ENCODE results near the gene PCDHA6. TPM values are rescaled to one million over a fixed set of nuclear protein-coding genes. Genes with fewer than 3 reads are reported as not detected.
"Not testable (repeated sequence)": the region's sequence is repeated elsewhere in the genome, so short reads cannot be mapped to it uniquely, and the experiment has no call there.

PCDHA6 gene
- total RNA-seq, 4 donors from 2014 or later, result 0.29 to 2.4 (median 1.3) TPM

GRCh38 chr5:140868721-140869554 is 41.2 kb downstream of the PCDHA6 start, which contains the start of gene PCDHA11:
Gene PCDHA11, plus strand, starts transcription at chr5:140868957. Its CDS starts 147 bp downstream, at chr5:140869104.
- no peaks in the 10 kb centered on the region for H3K4me1 ChIP-seq
- no peak within 1 kb of the TSS for H3K4me3 ChIP-seq
- H3K27me3 ChIP-seq, result no peaks in the 10 kb centered on the region
- peak in 3 of 4 experiments; percentile 8 to 30 (median 12) for TF ChIP-seq CTCF (IDR thresholded peaks at IDR 0.05)
- no peak for TF ChIP-seq POLR2A (IDR thresholded peaks at IDR 0.05)
- no peaks in the 10 kb centered on the region for H3K36me3 ChIP-seq
- intact Hi-C loops (cut with DNase I; ENCODE audit: low total_unique reads), result no loop called here
- H3K27ac ChIP-seq, result no peak within 1 kb of the TSS
- DNase-seq, result no peak
- no peaks in the 10 kb centered on the region for H3K9me3 ChIP-seq

- no peak overlapping the region for H3K4me3 ChIP-seq
- H3K9me3 ChIP-seq, result no peaks in the 10 kb centered on the region
- TF ChIP-seq POLR2A (IDR thresholded peaks at IDR 0.05), result no peak
- no peak for DNase-seq
- intact Hi-C loops (cut with DNase I; ENCODE audit: low total_unique reads), result no loop called here
- H3K36me3 ChIP-seq, result no peaks in the 10 kb centered on the region
- no peak overlapping the region for H3K27ac ChIP-seq
- no peaks in the 10 kb centered on the region for H3K4me1 ChIP-seq
- H3K27me3 ChIP-seq, result no peaks in the 10 kb centered on the region
Observed at GRCh38 chr5:140869555-140869886, 41.8 kb downstream of the PCDHA6 start.

- Histone ChIP-seq H3K4me1 (no peaks in the 10 kb centered on the region), H3K4me3 (no peak overlapping the region), H3K9me3 (no peaks in the 10 kb centered on the region), H3K36me3 (no peaks in the 10 kb centered on the region), H3K27ac (no peak overlapping the region), H3K27me3 (no peaks in the 10 kb centered on the region)
- intact Hi-C loops (cut with DNase I; ENCODE audit: low total_unique reads), result no loop called here
- TF ChIP-seq CTCF (IDR thresholded peaks at IDR 0.05) (no peak), POLR2A (IDR thresholded peaks at IDR 0.05) (no peak)
- DNase-seq, result no peak
Observed at GRCh38 chr5:140870221-140871201, 42.8 kb downstream of the PCDHA6 start.

- TF ChIP-seq CTCF (IDR thresholded peaks at IDR 0.05) (no peak), POLR2A (IDR thresholded peaks at IDR 0.05) (no peak)
- no peaks in the 10 kb centered on the region for H3K27me3 ChIP-seq
- no peak within 1 kb of the TSS for H3K27ac ChIP-seq
- no peaks in the 10 kb centered on the region for H3K4me1 ChIP-seq
- DNase-seq, result no peak
- no peaks in the 10 kb centered on the region for H3K36me3 ChIP-seq
- H3K9me3 ChIP-seq, result peaks cover 0 to 8% of the 10 kb centered on the region in 2 donors
- H3K4me3 ChIP-seq, result no peak within 1 kb of the TSS
- intact Hi-C loops (cut with DNase I; ENCODE audit: low total_unique reads), result no loop called here
Observed at GRCh38 chr5:140875085-140876065, 47.6 kb downstream of the PCDHA6 start, which contains the start of gene PCDHA12. Gene PCDHA12, plus strand, starts transcription at chr5:140875308. Its CDS starts 165 bp downstream, at chr5:140875473.

- H3K9me3 ChIP-seq; H3K36me3 ChIP-seq; H3K27me3 ChIP-seq; H3K4me3 ChIP-seq; intact Hi-C loops (cut with DNase I; ENCODE audit: low total_unique reads); H3K27ac ChIP-seq; DNase-seq; H3K4me1 ChIP-seq: not testable (repeated sequence)
Observed at GRCh38 chr5:140876541-140877261, 48.9 kb downstream of the PCDHA6 start.
